GM04504 (cell line): ENCODE measurements around the gene ARHGAP26.
"Not testable (repeated sequence)": the region's sequence is repeated elsewhere in the genome, so short reads cannot be mapped to it uniquely, and the experiment has no call there.

ENCODE experiments used
- DNase-seq: peaks from one replicate; pipeline ENCODE4 v3.0.0-alpha.2; 2012; ENCODE audit warnings: low read depth

Gene ARHGAP26

DNA sequence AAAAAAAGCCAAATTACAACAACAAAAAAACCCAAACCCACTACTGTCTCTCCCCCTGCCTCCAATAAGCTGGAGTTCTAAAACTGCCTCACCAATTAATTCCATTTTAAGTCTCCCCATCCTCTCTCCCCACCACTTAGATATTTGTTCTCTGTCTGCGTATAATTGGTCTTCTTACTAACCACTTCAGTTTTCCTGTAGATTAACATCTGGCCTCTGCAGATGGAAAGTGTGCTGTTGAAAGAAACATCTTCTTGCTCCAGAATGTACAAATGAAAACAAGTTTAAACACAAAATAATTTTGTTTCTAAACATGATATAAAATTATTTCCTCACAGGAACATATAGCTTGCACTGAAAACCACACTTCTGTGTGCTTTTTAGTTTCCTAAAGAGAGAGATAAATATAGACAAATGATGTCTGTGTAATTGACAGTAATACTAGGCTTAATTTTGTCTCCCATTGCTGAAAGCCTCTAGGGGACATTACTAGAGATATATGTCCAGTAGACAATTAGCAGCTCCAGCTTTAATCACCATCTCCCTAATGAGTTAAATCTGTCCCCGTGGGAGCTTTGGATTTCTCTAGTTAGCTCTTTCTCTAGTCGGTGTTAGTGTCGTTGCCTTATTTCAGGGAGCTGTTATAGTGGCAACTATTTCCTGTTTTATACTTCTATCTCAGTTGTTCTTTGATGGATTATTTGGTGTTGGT lies 164.0 kb downstream of the ARHGAP26 start:
- DNase-seq: no peak

DNA sequence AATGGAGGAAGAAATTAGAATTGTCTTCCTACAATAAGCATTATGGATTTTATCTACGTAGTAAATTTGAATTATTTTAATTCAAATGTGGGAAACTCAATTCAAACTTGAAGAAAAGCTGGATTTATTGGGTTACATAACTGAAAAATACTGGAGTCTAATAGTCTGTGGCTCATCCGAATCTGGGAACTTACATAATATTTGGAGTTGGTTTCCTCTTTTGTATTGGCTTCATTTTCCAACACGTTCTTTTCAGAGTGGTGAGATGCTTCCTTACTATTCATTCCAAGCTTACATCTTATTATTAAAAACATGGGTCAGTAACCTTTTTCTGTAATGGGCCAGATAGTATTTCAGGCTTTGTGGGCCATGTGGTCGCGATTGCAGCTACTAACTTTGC lies 164.8 kb downstream of the ARHGAP26 start:
- no peak for DNase-seq

DNA sequence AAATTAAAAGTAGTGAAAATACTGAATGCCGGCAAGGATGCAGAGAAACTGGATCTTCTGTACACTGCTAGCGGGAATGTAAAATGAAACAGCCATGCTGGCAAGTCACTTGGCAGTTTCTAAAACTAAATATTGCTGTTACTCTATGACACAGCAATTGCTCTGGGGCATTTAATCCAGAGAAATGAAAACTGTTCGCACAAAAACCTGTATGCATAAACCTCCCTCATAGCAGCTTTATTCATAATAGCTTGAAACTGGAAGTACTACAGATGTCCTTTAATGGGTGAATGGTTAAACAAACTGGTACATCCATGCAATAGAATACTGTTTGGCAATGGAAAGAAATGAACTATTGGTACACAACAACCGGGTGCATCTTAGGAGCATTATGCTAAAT lies 167.2 kb downstream of the ARHGAP26 start:
- DNase-seq: no peak

DNA sequence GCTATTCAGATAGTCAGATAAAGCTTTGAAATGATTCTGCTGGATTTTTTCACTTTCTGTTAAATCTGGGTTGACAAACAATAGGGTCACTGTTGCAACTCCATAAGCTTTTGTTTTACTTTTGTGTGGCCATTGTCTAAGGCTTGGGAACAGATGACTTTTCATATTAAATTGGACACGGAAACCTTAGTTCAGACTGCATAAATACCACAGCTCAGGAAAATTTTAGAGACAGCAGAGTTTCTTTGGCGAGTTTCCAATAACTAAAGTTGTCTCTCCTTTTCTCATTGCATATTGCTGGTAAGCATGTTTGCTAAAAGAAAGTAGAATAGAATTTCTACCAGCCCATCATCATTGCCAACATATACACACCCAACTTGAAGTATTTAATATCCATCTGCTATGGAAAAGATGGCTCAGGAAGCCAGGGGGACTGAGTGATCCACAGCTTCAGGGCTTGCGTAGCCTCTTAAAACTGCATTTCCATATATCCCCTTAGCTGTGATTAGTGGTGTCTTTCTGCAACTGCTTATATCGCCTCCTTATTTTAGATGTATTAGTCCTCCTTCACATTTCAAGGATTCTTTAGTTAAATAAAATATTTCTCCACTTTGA lies 168.2 kb downstream of the ARHGAP26 start:
- DNase-seq: no peak

DNA sequence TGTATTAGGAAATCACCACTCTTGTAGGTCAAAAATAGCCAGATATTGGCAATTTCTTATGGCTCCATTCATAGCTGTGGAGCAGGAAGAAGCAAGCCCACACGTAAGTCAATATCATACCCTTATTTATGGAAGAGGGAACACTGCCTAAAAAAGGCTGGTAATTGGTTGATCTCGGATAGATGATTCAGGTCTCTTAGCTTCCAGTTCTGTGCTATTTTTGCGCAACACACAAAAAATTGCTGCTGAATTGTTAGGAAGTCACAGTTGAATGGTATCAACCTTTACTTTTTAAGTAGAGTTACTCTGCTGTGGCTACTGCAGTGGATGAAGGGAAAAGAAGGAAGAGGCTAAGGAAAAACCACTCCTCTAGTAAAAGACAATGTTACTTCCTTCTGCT lies 168.8 kb downstream of the ARHGAP26 start:
- DNase-seq: no peak

DNA sequence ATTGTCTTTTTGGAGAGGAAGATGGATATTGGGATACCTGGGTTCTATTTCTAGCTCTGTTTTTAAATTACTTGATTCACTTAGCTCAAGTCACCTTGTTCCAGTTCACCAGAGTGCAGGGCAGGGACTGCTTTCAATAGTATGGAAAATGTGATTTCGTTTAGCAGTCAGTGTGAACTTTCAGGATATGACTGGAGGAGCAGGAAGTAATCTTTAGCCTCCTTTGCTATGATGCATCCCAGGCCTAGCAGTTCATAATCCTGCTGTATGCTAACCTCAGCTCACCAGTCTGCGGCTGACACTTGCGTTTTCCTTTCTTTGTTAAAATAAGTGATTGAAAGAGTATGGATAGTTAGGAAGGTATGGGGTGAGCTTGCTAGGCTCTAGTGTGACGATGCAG lies 169.7 kb downstream of the ARHGAP26 start:
- DNase-seq: no peak

DNA sequence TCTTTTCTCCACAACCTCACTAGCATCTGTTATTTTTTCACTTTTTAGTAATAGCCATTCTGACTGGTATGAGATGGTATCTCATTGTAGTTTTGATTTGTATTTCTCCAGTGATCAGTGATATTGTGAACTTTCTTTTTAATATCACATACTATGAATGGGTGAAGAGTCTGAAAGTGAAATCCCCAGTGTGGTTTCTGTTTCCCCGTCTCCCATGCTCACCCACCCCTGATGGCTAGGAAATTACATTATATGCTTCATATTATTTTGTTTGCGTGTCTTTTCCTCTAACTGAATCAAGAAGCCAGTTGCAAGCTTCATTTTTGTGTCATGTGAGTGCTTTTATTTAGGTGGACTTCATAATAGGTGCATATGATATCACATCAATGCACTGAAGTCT lies 171.1 kb downstream of the ARHGAP26 start:
- DNase-seq: no peak

DNA sequence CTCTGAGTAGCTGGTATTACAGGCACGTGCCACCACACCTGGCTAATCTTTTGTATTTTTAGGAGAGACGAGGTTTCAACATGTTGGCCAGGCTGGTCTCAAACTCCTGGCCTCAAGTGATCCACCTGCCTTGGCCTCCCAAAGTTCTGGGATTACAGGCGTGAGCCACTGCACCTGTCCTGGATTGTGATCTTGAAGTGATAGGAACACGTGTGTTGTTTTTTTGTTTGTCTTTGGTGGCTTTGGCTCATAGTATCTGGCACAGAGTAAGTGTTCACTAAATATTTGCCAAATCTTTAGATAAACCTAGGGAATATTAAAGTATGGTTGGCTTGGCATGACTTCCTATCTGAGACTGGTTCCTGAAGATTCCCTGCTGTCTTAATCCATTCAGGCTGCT lies 172.7 kb downstream of the ARHGAP26 start:
- DNase-seq: no peak

DNA sequence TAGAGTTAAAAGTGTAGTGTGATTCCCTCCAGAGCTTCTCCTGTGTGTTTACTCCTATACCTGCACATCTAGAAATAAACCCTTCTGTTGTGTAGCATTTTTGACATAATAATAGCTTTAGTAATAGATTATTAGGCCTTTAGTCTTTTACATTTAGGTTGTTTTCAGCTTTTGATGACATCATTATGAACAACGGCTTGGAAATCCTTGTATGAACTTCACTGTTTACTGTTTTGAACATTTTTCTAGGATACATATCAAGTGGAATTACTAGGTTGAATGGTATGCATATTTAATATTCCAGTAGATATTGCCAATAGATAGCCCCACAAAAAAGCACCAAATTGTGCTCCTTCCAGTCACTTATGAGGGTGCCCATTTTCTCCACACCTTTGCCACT lies 174.0 kb downstream of the ARHGAP26 start:
- DNase-seq: no peak

DNA sequence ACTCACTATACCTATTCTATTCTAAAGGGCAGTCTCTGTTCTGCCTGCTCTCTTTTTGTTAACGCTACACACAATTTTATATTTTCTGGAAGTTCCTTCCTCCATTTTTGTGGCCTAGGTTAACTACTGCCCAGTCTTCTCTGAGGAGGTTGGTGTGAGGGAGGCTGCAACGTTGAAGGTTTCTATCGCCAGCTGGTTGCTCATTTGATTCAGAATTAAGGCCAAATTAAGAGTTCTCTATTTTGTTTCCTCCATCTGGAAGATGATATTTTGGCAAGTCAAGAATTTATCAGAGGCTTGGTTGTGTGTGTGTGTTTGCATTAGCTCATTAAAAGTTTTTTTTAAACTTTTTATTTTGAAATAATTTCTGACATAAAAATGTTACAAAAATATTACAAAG lies 175.1 kb downstream of the ARHGAP26 start:
- DNase-seq: no peak

DNA sequence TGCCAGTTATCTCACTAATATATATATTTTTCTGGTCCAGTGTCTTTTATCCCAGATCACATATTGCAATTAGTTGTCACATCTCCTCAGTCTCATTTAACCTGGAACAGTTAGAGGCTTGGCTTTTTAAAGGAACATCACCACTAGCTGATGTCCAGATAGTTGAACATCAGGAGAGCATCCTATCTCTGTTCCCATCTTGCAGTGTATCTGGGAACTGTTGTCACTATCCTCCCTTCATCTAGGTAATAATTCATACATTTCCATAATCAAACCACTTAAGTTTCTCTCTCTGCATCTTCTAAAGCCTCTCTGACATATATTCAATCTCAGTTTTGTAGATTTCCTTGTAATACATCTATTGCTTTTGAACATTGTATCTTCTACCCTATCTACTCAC lies 175.7 kb downstream of the ARHGAP26 start:
- no peak for DNase-seq

DNA sequence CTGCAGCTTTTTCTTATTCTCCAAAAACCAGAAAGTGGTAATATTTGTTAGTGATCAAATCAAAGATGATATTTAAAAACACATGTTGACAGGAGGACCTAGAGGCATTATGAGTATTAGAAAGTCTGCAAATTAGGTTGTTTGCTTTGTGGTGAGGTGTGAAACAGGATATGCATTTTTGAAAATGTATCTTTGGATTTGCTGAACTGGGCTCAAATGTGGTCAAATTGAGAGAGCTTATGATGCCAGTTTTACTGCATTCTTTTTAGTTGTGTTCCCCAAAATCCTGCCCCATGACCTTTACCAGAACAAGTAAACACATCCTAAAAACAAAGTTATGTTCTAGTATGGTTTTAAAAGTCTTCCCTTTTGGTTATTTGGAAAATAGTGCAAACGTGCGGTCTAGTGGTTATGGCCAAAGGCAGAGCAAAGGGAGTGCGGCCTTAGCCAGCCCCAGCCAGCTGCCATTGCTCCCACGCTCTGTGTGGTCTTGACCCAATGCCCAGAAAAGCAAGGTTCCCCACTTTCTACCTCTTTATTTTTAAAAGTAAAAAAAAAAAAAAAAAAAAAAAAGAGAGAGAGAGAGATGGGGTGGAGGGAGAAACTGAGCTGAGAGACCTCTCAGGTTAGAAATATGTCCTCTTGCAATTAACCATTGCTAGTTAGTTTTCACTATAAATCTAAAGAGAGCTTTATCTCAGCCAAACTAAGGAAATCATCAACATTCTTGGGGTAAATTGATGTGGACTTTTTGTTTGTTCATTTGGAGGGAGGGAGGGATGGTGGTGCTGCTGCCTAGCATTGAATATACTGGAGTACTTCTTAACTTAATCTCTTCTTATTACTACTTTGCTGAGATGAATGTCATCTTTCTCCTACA lies 176.6 kb downstream of the ARHGAP26 start:
- no peak for DNase-seq

DNA sequence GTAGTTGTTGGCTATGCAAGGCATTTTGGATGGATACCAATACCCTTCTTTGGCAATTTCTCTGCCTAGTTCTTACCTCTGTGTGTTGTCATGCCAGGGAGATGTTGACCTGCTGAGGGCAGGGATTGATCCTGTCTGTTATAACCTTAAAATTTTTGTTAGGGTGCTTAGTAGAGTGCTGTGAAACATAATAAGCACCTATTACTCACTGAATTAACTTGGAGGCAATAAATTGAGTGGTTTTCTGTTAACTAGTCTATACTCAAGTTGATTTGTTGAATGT lies 177.2 kb downstream of the ARHGAP26 start:
- no peak for DNase-seq

DNA sequence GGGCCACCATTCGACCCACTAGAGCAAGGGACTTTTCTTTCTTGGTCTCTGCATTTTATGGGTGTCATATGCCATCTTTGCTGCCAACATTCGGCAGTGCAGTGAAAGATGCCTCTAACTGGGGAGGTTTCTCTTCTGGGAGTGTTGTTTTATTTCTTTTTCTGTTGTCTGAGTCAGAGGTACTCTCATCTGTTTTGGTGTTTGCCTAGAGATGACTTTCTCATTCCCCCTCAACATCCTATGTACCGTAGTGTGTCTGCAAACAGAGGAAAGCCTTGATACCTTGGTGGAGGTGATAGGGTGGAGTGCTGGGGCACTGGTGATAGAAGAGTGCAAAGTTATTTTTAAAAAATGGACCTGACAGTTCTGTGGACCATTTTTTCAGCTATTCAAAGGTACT lies 182.1 kb downstream of the ARHGAP26 start:
- no peak for DNase-seq

DNA sequence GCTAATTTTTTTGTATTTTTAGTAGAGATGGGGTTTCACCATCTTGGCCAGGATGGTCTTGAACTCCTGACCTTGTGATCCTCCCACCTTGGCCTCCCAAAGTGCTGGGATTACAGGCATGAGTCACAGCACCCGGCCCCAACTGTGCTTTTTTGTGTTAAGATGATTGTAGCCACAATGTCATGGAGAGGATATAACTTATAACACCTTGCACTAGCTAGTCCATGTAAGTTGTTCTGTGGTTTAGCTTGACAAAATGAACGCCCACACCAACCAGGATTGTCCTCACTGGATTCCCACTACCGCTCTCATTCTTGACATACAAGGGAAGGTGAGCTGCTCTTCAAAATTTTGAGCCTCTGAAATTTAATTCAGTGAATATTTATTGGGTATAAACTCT lies 182.7 kb downstream of the ARHGAP26 start:
- DNase-seq: not testable (repeated sequence)

DNA sequence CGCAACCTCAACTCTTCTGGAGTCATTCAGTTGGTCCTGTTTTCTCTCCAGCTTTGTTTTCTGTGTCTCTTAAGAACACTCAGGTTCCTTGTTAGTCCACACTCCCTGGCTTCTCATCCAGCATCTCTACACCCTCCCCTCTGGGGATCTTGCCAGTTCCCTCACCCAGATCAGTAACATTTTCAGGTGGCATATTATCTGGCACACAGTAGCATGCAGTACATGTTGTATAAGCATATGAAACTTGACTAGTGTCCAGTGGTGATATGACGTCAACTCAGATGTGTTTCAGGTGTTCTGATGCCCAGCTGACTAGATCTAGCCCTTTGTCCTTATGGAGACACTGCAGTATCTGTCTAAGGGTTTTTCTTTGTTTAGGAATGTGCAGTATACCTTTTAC lies 184.3 kb downstream of the ARHGAP26 start:
- DNase-seq: no peak

DNA sequence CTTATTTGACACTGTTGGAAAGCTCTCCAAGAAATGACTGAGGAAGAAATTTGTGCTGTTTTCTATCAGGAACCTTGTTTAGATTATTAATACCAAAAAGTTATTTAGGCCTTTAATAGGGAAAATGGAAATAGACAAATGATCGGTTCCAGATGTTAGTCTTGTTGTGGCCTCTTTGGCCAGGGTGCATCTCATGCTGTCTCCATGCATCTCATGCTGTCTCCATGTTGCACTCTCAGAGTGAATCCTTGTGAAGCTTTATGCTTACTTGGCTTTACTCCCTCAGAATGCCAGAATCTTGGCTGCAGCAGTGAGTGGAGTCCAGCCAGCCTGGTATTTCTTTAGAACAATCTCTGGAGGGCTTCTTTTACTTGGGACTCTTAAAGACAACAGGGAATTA lies 185.5 kb downstream of the ARHGAP26 start:
- no peak for DNase-seq

DNA sequence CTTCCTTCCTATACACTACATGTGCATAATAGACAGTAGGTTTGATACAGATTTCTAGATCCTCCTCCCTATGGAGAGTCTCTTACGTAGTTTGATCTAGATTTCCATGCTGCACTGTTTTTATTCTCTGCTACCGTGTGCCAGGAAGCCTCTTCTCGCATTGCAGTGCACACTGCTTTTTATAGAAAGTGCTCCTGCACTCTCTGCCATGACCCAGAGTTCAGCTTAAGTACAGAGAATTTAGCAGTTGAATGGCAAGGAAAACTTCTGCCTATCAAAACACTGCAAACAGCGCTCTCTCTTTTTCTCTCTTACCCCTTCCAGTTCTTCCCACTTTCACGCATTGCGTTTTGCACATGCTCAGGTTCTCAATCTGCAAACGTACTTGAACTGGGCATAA lies 187.4 kb downstream of the ARHGAP26 start:
- no peak for DNase-seq

DNA sequence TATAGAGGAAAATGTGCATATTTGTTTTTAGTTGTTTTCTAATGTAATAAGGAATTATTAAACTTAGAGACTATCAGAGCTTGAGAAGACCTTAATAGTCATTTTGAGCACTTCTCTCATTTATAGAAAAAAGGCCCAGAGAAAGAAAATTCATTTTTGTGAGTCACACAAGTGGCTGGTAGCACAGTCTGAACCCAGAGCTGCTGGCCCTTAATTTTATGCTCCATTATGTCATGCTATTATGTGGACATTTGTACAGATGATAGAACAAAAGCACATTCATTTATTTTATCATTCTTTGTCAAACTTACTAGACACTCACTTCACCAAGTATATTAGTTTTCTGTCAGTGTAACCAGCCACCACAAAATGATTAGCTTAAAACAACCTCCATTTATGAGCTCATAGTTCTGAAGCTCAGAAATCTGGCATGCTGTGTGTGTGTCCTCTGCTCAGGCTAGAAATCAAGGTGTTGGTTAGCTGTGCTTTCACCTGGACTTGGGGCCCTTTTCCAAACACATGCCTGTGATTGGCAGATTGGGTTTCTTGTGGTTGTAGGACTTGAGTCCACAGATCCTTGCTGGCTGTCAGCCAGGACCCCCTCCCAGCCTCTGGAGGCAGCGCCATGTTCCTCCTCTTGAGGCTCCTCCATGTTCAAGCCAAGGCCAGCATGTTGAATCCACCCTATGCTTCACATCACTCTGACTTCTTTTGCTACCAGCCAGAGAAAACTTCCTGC lies 188.9 kb downstream of the ARHGAP26 start:
- DNase-seq: no peak

DNA sequence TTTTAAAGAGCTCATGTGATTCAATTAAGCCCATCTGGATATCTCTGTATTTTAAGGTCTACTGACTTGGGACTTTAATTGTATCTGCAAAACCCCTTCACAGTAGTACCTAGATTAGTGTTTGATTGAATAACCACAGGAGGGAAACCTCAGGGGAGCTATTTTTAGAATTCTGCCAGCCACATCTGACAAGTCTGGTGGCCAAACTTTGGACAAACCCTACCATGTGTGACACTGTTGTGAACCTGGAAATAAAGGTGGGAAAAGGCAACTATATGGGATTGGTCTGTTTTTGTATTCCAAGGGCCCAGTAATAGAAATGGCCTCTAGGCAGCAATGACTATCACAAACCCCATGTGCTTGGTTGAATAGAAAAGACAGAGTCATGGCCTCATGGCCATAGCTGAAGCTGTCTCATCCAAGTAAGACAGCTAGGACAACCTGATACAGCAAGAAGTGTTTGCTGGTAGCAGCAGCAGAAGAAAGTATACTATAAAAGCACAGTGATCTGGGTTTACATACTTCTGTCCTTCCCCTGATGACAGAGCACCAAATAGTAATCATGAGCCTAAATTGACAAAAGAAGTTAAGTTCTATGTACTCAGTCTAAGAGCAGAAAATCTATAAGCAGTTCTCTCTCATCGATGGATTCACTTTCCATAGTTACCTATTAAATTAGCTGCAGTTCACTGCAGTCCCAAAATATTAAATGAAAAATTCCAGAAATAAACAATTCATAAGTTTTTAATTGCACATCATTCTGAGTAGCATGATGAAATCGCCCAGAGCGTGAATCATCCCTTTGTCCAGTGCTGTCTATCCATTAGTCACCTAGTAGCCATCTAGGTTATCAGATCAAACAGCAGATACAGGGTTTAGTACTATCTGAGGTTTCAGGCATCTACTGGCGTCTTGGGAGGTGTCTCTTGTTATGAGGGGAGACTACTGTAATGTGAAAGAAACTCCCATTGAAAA lies 189.8 kb downstream of the ARHGAP26 start:
- peak; percentile 55 for DNase-seq

DNA sequence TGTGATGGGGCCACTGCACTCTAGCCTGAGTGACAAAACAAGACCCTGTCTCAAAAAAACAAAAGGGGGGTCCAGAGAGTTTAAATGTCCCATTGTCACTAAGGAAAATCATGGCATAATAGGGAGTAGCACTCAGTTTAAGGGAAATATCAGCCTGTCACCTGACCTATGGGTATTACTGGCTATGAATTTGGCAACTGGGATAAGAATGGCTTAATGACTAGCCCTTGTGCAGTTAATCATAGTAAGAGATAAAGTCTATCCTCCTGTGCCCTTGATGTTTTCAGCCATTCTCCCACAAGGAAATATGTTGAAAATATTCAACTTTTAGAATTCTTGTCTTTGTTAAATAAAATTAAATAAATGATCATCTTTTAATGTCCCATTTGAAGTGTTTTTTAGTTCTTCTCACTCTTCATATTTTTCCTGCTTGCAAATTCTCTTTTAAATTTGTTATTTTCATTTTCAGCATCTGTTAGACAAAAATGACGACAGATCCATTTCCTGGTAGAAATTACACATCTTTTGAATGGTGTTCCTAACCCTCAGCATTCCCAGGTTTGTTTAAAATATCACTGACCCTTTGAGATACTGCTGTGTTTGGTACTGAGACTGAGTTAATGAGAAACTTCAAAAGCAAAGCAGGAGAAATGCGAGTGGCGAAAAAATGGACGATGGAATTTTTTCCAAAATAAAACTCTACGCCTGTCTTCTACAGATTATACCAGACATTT lies 191.4 kb downstream of the ARHGAP26 start:
- no peak for DNase-seq
